Heart left ventricle (tissue), 16 donors: ENCODE results near the gene BAZ1B. TPM values are rescaled to one million over a fixed set of nuclear protein-coding genes. Genes with fewer than 3 reads are reported as not detected.

ENCODE experiments used
- ATAC-seq, 4 donors: fragments of 200-7000 bp; cut with Tn5 transposase; one replicate each; pipeline ENCODE4 v1.9.1; 2020 to 2022; ENCODE audit warnings: moderate library complexity in 4 of 4, mild to moderate bottlenecking in 3 of 4, moderate number of reproducible peaks in 1 of 4
- DNase-seq, 5 donors: peaks; one replicate each; pipeline ENCODE4 v3.0.0-alpha.2; 2020
- H3K27ac ChIP-seq, 12 donors: fragments of 200-600 bp; sonication (generic) in 4 of 12; one replicate each; pipeline versions ENCODE4 v1.5.0 to v1.8.0; 2016 to 2022; ENCODE audit warnings: mild to moderate bottlenecking in 2 of 12
- H3K27me3 ChIP-seq, 9 donors: fragments of 200-600 bp; sonication (generic) in 2 of 9; one replicate each; pipeline versions ENCODE4 v1.5.1 to v1.8.0; 2016 to 2022; ENCODE audit warnings: mild to moderate bottlenecking in 3 of 9
- H3K36me3 ChIP-seq, 9 donors: fragments of 200-600 bp; sonication (generic) in 2 of 9; one replicate each; pipeline versions ENCODE4 v1.5.0 to v1.8.0; 2018 to 2022; ENCODE audit warnings: mild to moderate bottlenecking in 2 of 9
- H3K4me1 ChIP-seq, 12 donors: fragments of 200-600 bp; sonication (generic) in 4 of 12; one replicate each; pipeline versions ENCODE4 v1.5.0 to v1.8.0; 2016 to 2022; ENCODE audit warnings: mild to moderate bottlenecking in 3 of 12
- H3K4me3 ChIP-seq, 12 donors: fragments of 200-600 bp; sonication (generic) in 4 of 12; one replicate each; pipeline versions ENCODE4 v1.5.0 to v1.8.0; 2017 to 2022; ENCODE audit warnings: mild to moderate bottlenecking in 9 of 12, moderate library complexity in 4 of 12
- H3K9me3 ChIP-seq, 12 donors: fragments of 200-600 bp; sonication (generic) in 4 of 12; one replicate each; pipeline versions ENCODE4 v1.5.0 to v1.8.0; 2016 to 2022; ENCODE audit warnings: mild to moderate bottlenecking in 1 of 12
- POLR2A ChIP-seq, 2 donors: fragments of 450-650 bp; IDR thresholded peaks; one replicate each; pipeline ENCODE4 v1.6.1; 2017; ENCODE audit warnings: antibody characterized with exemption in 2 of 2, mild to moderate bottlenecking in 2 of 2, moderate library complexity in 2 of 2
- WGBS, 4 donors: extraction: QIAGEN DNeasy Blood & Tissue Kit in 2 of 4; methylation state at CpG; one replicate each; pipeline versions ENCODE4 v1.1.5 to v1.1.7; 2013 to 2018; 5-methylcytosine and 5-hydroxymethylcytosine counted together
- intact Hi-C, 10 donors: fragments of 100-400 bp; cut with DNase I; formaldehyde crosslinking; loops; one replicate each; pipeline versions ENCODE4 v1.11.1 to v1.14.2; 2022
- polyA plus RNA-seq, 2 donors: library from polyadenylated mRNA; stranded (reverse); fragments of 200-250 nt; gene quantifications; one replicate each; pipeline ENCODE4 v1.2.3, GENCODE V29; 2013
- total RNA-seq, 9 donors: library from RNA; depleted of rRNA in 2 of 9; stranded (reverse); fragments of >200 nt in 2 of 9; fragmentation: NEBNext Ultra II Directional in 3 of 9; extraction: Animal tissue kit (Norgen Biotek cat#: 25700) in 3 of 9; gene quantifications; one replicate each; pipeline versions ENCODE4 v1.1.0 to v1.2.4, GENCODE V29; 2016 to 2023
- TF ChIP-seq, protein P1 (sequence below), 12 donors: fragments of 200-600 bp; sonication (generic) in 4 of 12; IDR thresholded peaks; one replicate each; pipeline versions ENCODE4 v1.5.0 to v1.8.0; 2018 to 2022; ENCODE audit warnings: antibody characterized with exemption in 12 of 12, mild to moderate bottlenecking in 5 of 12
- donor health status: ischemic (EF 13 %, LVEDD 7.1; RV severe dilation, severe dysfunction).
- donor health status: healthy with polysubstance abuse.
- donor health status: DM: no; HTN: yes; CAD: no.
- donor health status: DM: no; HTN: no; CAD: no.
- donor health status: ischemic (EF 25% LVEDD 6.9; RV normal size, moderate dysfunction).
- donor health status: ischemic (EF 25% LVEDD 5.7; RV mildly dilated, moderate dysfunction).
- donor health status: healthy.
- donor health status: DM: yes; HTN: yes; CAD: no.
- donor health status: ischemic (EF 35%, LVEDD 5.7; RV mildly dilated, moderate dysfunction).
- donor health status: nonischemic (EF 11% LVEDD 7.7; RV severe dilation, severe dysfunction).
- donor health status: DM: yes; HTN: yes; CAD: no.
- donor health status: PGD.
- donor health status: ischemic (EF 29% LVEDD 5.4; RV normal size, mild dysfunction).
- donor health status: nonischemic (EF 23%, LVEDD 6.1; RV moderate dilation, normal function).

Gene BAZ1B
- total and polyA plus RNA-seq, 11 donors, result 19.0 to 45.0 (median 37.4) TPM

DNA sequence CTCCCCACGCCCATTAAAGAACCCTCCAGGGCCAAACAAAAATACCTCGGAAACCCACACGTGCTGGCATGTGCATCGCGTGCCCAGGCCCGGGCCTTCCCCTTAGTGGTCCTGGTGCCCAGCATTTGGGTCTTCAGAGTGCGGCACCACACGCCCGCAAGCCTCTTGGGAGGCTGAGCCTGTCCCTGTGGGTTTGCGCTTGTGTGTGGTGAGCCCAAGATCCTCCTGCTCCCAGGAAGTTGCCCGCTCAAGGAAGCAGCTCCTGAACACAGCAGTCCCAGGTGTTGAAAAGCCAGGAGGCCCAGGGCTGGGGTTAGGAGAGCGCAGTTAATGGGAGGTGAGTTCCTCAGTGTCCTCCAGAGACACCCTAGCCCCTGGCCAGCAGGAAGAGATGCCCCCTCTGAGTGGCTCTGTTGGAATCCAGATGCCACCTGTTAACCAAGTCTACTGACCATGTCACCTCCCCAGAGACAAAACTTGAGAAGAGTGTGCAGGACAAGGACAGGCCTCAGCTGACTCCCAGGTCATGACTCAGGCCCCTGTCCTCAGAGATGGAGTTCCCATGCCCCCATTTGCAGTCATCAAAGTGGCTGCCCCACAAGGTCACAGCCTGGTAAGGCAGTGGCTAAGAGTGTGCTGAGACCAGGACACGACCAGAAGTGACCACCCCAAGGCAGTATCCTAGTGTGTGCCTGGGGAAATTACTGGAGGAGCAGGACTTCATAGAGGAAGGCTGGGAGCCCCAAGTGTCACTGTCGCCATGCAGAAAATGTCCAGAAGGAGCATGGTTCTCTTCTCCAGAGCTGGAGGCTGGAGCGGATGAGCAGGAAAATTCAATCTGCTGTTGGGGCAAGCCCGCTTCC is 83.3 kb downstream of the BAZ1B start:
- Histone ChIP-seq H3K36me3 (peaks cover 0 to 51% (median 47%) of the 10 kb centered on the region in 9 donors), H3K4me1 (peaks cover 0 to 8% (median 0%) of the 10 kb centered on the region in 12 donors), H3K27ac (no peak overlapping the region), H3K27me3 (peaks cover 0 to 11% (median 0%) of the 10 kb centered on the region in 9 donors), H3K9me3 (peaks cover 0 to 5% (median 0%) of the 10 kb centered on the region in 12 donors), H3K4me3 (no peak overlapping the region)
- TF ChIP-seq, protein P1, sequence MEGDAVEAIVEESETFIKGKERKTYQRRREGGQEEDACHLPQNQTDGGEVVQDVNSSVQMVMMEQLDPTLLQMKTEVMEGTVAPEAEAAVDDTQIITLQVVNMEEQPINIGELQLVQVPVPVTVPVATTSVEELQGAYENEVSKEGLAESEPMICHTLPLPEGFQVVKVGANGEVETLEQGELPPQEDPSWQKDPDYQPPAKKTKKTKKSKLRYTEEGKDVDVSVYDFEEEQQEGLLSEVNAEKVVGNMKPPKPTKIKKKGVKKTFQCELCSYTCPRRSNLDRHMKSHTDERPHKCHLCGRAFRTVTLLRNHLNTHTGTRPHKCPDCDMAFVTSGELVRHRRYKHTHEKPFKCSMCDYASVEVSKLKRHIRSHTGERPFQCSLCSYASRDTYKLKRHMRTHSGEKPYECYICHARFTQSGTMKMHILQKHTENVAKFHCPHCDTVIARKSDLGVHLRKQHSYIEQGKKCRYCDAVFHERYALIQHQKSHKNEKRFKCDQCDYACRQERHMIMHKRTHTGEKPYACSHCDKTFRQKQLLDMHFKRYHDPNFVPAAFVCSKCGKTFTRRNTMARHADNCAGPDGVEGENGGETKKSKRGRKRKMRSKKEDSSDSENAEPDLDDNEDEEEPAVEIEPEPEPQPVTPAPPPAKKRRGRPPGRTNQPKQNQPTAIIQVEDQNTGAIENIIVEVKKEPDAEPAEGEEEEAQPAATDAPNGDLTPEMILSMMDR (IDR thresholded peaks at IDR 0.05), result no peak
- TF ChIP-seq POLR2A (IDR thresholded peaks at IDR 0.05), result no peak
- WGBS, 4 donors, result 72 to 84% (median 82%) methylated on average over 10 to 16 of the region's 16 CpGs
- no peak for DNase-seq
- ATAC-seq, result no peak
- intact Hi-C loops, result no loop called here

DNA sequence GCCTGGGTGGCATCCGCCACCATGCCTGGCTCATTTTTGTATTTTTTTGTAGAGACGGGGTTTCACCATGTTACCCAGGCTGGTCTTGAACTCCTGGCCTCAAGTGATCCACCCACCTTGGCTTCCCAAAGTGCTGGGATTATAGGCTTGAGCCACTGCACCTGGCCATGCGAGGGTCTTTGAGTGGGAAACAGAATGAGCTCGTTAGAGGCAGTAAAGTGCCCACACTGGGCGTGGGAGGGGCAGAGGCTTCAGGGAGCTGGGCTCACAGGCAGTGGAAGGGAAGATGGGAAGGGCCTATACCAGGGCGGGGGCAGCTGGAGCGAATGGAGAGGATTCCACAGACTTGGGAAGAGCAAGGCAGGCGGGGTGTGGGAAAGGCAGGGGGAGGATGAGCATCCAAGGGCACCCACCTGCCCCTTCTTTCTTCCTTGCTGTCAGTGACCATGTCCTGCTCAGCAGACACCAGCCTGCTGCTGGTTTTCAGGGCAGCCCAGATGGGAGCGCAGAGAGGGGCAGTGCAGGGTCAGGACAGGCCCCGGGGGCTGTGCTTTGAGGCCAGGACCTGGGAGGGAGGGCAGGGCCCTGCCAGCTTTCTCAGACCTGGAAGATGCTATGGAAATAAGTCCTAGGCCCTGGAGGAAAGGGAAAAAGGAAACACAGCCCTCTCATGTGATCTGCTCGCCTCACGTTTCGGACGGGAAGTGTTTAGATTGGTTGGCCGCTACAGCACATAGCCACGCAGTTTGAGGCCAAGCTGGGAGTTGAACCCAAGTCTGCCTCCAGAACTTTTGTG is 84.3 kb downstream of the BAZ1B start:
- Histone ChIP-seq H3K4me1 (peaks cover 0 to 17% (median 2%) of the 10 kb centered on the region in 12 donors), H3K4me3 (no peak overlapping the region), H3K9me3 (peaks cover 0 to 5% (median 0%) of the 10 kb centered on the region in 12 donors), H3K27me3 (peaks cover 0 to 11% (median 6%) of the 10 kb centered on the region in 9 donors), H3K27ac (no peak overlapping the region), H3K36me3 (peaks cover 0 to 41% (median 38%) of the 10 kb centered on the region in 9 donors)
- TF ChIP-seq, protein P1 (IDR thresholded peaks at IDR 0.05), result no peak
- no peak for TF ChIP-seq POLR2A (IDR thresholded peaks at IDR 0.05)
- WGBS, 4 donors, result 64 to 74% (median 68%) methylated on average over 16 of the region's 16 CpGs
- DNase-seq, result no peak
- intact Hi-C loops, result no loop called here
- no peak for ATAC-seq

DNA sequence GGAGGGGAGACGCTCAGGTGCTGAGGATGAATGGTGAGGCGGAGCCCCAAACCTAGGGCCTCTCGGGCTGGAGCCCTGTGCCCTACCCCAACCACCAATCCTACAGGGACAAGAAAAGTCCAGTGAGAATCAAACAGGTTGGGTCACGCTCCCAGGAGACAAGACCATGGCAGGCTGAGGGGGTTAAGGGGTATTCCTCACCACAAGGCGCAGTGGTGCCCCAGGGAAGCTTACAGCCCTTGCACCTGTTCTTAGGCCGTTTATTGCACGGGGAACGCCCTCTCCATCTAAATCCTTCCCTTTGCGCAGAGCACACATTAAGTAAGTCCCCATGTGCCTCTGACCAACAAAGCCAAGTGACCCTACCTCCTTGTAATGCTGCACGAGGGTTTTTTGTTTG is 85.0 kb downstream of the BAZ1B start:
- H3K36me3 ChIP-seq, result peaks cover 0 to 34% (median 30%) of the 10 kb centered on the region in 9 donors
- TF ChIP-seq, protein P1 (IDR thresholded peaks at IDR 0.05), result no peak
- no peak for TF ChIP-seq POLR2A (IDR thresholded peaks at IDR 0.05)
- H3K9me3 ChIP-seq, result peaks cover 0 to 5% (median 0%) of the 10 kb centered on the region in 12 donors
- peaks cover 0 to 15% (median 8%) of the 10 kb centered on the region in 9 donors for H3K27me3 ChIP-seq
- DNase-seq, result no peak
- H3K4me3 ChIP-seq, result no peak overlapping the region
- ATAC-seq, result no peak
- no peak overlapping the region for H3K27ac ChIP-seq
- peaks cover 0 to 18% (median 2%) of the 10 kb centered on the region in 12 donors for H3K4me1 ChIP-seq
- 81 to 88% (median 87%) methylated on average over 8 to 10 of the region's 10 CpGs for WGBS, 4 donors
- intact Hi-C loops, result no loop called here
